Spinal cord (tissue), 10 donors: ENCODE measurements around the gene JMJD8. TPM values are rescaled to one million over a fixed set of nuclear protein-coding genes. Genes with fewer than 3 reads are reported as not detected.

Experiments used
- DNase-seq, 6 donors: peaks; one replicate each; pipeline versions ENCODE4 v3.0.0 to v3.0.0-alpha.2; 2013 to 2015; ENCODE audit warnings: low spot score in 6 of 6, low read depth in 4 of 6
- H3K27ac ChIP-seq: one replicate; pipeline ENCODE4 v1.5.1; 2013; ENCODE audit warnings: low read depth, low read length, control low read depth
- H3K27me3 ChIP-seq: one replicate; pipeline ENCODE4 v1.6.1; 2013; ENCODE audit warnings: low read length; ENCODE audit not compliant: control insufficient read depth, insufficient read depth
- H3K36me3 ChIP-seq: one replicate; pipeline ENCODE4 v1.6.1; 2013; ENCODE audit warnings: low read length; ENCODE audit not compliant: control insufficient read depth, insufficient read depth
- H3K4me1 ChIP-seq: one replicate; pipeline ENCODE4 v1.6.1; 2013; ENCODE audit warnings: low read length; ENCODE audit not compliant: control insufficient read depth, insufficient read depth
- H3K4me3 ChIP-seq: one replicate; pipeline ENCODE4 v1.5.1; 2013; ENCODE audit warnings: low read depth, low read length, control low read depth
- H3K9me3 ChIP-seq: one replicate; pipeline ENCODE4 v1.6.1; 2013; ENCODE audit warnings: low read length; ENCODE audit not compliant: control insufficient read depth, insufficient read depth
- WGBS: methylation state at CpG from one replicate; pipeline ENCODE4 v1.1.5; 2013; ENCODE audit warnings: missing lambda C conversion rate; ENCODE audit not compliant: insufficient coverage; 5-methylcytosine and 5-hydroxymethylcytosine counted together
- polyA plus RNA-seq, 2 donors: library from polyadenylated mRNA; unstranded; fragments of 120-200 nt; gene quantifications; one replicate each; pipeline ENCODE4 v1.2.1, GENCODE V29; 2013; ENCODE audit not compliant: insufficient read length in 2 of 2
- total RNA-seq, 2 donors: library from RNA; depleted of rRNA in 1 of 2; stranded (reverse); fragments of 120-200 nt in 1 of 2; fragments of >200 nt in 1 of 2; gene quantifications; one replicate each; pipeline versions ENCODE4 v1.2.3 to v1.2.4, GENCODE V29; 2013 to 2014
- donor health status: healthy.

Gene JMJD8
- total and polyA plus RNA-seq, 4 donors = 24.3 to 71.9 (median 52.7) TPM

DNA sequence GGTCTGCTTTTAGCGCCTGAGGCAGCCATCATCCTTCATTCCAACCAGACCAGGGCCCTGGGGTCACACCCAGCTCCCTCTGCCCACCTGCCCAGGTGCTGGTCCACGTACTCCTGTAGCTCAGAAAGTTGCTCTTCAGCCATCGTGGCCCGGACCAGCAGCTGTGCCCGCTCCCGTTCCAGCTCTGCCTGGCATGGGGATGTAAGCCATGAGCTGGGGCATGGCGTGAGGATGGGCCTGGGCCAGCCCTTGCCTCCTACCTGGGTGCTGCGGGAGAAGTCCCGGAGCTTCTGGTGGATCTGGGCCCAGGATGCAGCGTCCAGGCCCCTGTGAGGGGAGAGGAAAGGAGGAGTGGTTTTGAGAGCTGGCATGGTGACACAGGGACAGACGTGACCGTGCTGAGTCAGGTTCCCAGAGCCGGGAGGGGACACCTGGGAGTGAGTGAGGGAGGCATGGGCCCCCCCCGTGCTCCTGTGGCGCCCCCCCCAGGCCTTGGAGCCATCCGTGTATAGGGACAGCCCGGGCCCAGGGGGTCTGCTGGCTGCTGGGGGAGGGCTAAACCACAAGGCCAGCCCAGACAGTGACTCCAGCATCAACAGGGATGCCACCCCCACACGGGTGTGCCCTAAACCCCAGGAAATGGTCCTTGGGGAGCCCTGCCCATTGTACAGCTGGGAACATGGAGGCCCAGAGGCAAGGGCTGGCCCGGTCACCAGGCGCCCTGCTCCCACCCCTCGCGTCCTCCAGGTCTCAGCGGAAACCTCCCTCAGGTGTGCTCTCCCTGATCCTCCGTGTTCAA, 38.9 kb upstream of the JMJD8 start:
- Histone ChIP-seq H3K4me3 (no peak overlapping the region), H3K9me3 (no peaks in the 10 kb centered on the region), H3K36me3 (peaks cover 54% of the 10 kb centered on the region), H3K27ac (no peak overlapping the region), H3K27me3 (no peaks in the 10 kb centered on the region), H3K4me1 (peaks cover 79% of the 10 kb centered on the region)
- no peak for DNase-seq
- 88% methylated on average over 24 of the region's 24 CpGs for WGBS

DNA sequence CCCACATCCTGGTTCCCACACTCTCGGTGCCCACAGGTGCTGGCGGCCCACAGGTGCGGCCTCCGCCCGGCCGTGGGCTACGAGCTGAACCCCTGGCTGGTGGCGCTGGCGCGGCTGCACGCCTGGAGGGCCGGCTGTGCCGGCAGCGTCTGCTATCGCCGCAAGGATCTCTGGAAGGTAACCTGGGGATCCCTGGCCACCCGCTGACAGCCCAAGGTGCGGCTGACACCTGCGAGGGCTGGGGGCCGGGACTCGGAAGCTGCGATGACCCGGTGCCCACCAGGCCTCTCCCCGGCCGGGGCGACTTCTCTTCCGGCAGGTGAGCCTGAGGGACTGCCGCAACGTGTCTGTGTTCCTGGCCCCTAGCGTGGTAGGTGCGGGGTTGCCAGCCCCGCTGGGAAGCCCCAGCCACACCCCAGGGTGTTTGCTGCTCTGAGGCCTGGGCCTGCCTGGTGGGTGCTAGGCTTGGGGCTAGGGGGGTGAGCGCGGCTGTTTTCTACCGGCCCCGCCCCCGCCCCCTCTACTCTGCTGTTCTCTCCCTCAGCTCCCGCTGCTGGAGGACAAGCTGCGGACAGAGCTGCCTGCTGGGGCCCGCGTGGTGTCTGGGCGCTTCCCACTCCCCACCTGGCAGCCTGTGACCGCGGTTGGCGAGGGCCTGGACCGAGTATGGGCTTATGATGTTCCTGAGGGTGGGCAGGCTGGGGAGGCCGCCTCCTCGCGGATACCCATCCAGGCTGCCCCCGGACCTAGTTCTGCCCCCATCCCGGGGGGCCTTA, 37.8 kb upstream of the JMJD8 start:
- DNase-seq = no peak
- WGBS = 80% methylated on average over 44 of the region's 51 CpGs
- H3K27ac ChIP-seq = no peak overlapping the region
- no peaks in the 10 kb centered on the region for H3K27me3 ChIP-seq
- no peaks in the 10 kb centered on the region for H3K9me3 ChIP-seq
- H3K36me3 ChIP-seq = peaks cover 65% of the 10 kb centered on the region
- H3K4me1 ChIP-seq = peaks cover 80% of the 10 kb centered on the region
- H3K4me3 ChIP-seq = peak overlapping the region; percentile 29

DNA sequence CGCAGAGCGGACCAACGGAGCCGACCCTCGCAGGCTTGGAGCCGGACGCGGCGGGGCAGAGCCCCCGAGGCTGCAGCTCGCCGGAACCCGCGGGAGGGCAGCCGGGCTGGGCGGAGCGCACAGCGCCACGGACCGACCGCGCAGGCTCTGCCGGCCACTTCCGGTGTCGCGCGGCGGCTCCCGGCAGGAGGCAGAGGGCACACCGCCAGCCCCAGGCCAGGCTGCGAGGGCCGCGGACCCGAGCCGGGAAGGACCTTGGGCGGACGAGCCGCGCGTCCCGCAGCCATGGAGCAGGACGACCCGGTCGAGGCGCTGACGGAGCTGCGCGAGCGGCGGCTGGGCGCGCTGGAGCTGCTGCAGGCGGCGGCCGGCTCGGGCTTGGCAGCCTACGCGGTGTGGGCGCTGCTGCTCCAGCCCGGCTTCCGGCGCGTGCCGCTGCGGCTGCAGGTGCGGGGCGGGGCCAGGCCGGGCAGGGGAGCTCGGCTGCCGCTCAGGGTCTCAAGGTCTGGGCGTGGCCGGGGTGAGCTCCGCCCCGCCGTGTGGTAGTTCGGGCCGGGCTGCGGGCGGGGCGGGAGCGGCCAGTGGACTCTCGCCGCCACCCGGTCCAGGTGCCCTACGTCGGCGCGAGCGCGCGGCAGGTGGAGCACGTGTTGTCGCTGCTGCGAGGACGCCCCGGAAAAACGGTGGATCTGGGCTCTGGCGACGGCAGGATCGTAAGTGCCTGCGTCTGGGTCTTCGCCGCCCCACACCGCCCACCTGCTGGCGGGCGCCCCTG, 37.0 kb upstream of the JMJD8 start, which contains the start of gene ANTKMT:
TSS of gene ANTKMT (plus strand) at position 157 of the 775 bp plus-strand sequence. CDS start at position 286, 129 bp downstream.
- peaks cover 82% of the 10 kb centered on the region for H3K4me1 ChIP-seq
- WGBS = 5% methylated on average over 106 of the region's 106 CpGs
- DNase-seq = peak in 4 of 6 donors; percentile 61 to 92 (median 83)

DNA sequence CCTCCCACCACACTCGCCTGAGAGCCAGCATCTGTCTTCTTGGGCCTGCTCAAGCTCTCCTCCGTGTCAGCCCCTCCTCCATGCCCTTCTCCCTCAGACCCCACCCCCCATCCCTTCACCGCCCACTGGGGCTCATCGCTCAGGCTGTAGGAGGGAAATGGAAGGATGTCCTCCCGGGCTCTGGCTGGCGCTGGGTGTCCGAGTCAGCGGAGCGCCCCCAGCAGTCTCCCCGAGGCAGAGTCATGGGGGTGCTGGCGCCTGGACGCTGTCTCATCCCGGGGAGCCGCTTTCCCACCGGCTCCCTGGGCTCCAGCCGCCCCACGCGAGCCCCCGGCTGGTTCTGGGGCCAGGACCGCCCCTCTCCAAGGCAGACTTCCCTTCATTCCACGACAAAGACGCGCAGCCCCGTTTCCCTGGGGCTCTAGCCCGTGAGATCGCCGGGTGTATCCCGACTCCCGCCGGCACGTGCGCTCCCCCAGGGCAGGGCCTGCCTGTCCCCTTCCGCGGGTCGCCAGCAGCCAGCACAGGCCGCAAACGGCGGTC, 36.4 kb upstream of the JMJD8 start:
- peak overlapping the region; percentile 71 for H3K4me3 ChIP-seq

More for the DNA sequence above, 37.0 kb upstream of the JMJD8 start, which contains the start of gene ANTKMT:
- Histone ChIP-seq H3K27ac (peak within 1 kb of the TSS; percentile 96), H3K27me3 (peaks cover 6% of the 10 kb centered on the region), H3K4me3 (peak within 1 kb of the TSS; percentile 71), H3K36me3 (peaks cover 70% of the 10 kb centered on the region), H3K9me3 (no peaks in the 10 kb centered on the region)

DNA sequence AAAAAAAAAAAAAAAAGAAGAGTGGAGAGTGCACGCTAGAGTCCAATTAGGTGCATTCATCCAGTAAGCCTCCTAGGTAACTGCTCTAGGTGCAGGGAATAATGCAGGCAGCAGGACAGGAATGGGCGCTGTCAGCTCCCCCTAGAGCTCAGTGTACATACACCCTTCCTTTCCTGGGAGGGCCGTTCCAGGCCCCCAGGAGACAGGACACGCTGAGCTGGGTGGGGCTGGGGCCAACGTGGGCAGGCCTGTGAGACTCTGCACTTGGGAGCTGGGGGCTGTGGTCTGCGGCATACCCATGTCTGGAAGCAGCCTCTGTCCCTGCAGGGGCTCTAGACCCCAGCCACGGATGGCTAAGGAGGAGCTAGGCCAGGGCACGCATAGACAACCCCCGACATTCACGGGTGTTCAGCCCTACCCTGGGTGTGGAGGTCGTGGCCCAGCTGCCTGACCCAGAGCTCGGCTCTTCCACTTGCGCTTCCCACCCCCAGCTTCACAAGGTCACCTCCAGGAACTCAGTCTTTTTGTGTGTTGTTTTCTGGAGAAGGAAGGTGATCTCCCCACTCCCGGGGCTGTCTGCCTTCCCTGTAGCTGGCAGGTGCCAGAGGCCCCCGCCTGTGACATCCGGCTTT, 35.8 kb upstream of the JMJD8 start:
- H3K4me1 ChIP-seq = peaks cover 76% of the 10 kb centered on the region
- no peaks in the 10 kb centered on the region for H3K9me3 ChIP-seq
- peak in 2 of 6 donors; percentile 43 to 49 for DNase-seq
- H3K4me3 ChIP-seq = peak overlapping the region; percentile 71
- H3K36me3 ChIP-seq = peaks cover 64% of the 10 kb centered on the region
- H3K27me3 ChIP-seq = peaks cover 11% of the 10 kb centered on the region
- 3% methylated on average over 12 of the region's 16 CpGs for WGBS
- peak overlapping the region; percentile 96 for H3K27ac ChIP-seq

More for the DNA sequence above, 36.4 kb upstream of the JMJD8 start:
- H3K27ac ChIP-seq = peak overlapping the region; percentile 96
- 0% methylated on average over 37 of the region's 38 CpGs for WGBS
- peak in 3 of 6 donors; percentile 73 to 93 (median 91) for DNase-seq
- no peaks in the 10 kb centered on the region for H3K9me3 ChIP-seq
- peaks cover 70% of the 10 kb centered on the region for H3K36me3 ChIP-seq
- peaks cover 11% of the 10 kb centered on the region for H3K27me3 ChIP-seq
- H3K4me1 ChIP-seq = peaks cover 82% of the 10 kb centered on the region

- Histone ChIP-seq H3K36me3 (peaks cover 54% of the 10 kb centered on the region), H3K27ac (peak overlapping the region; percentile 96), H3K4me3 (no peak overlapping the region), H3K9me3 (no peaks in the 10 kb centered on the region), H3K27me3 (peaks cover 11% of the 10 kb centered on the region), H3K4me1 (peaks cover 82% of the 10 kb centered on the region)
- no peak for DNase-seq
- 81% methylated on average over 6 of the region's 6 CpGs for WGBS
Observed at GRCh38 chr16:718922-719321, 34.8 kb upstream of the JMJD8 start.

- Histone ChIP-seq H3K9me3 (no peaks in the 10 kb centered on the region), H3K27ac (peak overlapping the region; percentile 96), H3K4me3 (peak overlapping the region; percentile 59), H3K4me1 (peaks cover 84% of the 10 kb centered on the region), H3K36me3 (peaks cover 49% of the 10 kb centered on the region), H3K27me3 (peaks cover 11% of the 10 kb centered on the region)
- no peak for DNase-seq
- 63% methylated on average over 5 of the region's 9 CpGs for WGBS
Observed at GRCh38 chr16:718389-718788, 34.3 kb upstream of the JMJD8 start.

GRCh38 chr16:717450-718245, 33.5 kb upstream of the JMJD8 start:
- peak overlapping the region; percentile 96 for H3K27ac ChIP-seq
- H3K9me3 ChIP-seq = no peaks in the 10 kb centered on the region
- peak in 3 of 6 donors; percentile 72 to 91 (median 91) for DNase-seq
- peaks cover 42% of the 10 kb centered on the region for H3K36me3 ChIP-seq
- H3K4me1 ChIP-seq = peaks cover 76% of the 10 kb centered on the region
- H3K27me3 ChIP-seq = peaks cover 11% of the 10 kb centered on the region
- H3K4me3 ChIP-seq = peak overlapping the region; percentile 59
- 22% methylated on average over 32 of the region's 32 CpGs for WGBS
